HG03045 (cell line): Measurements from ENCODE around the gene ATG14.
"Not testable (repeated sequence)": the region's sequence is repeated elsewhere in the genome, so short reads cannot be mapped to it uniquely, and the experiment has no call there.

Experiments used
- ATAC-seq: cut with Tn5 transposase; IDR thresholded peaks from one replicate; pipeline ENCODE4 v1.9.1; 2021; ENCODE audit warnings: mild to moderate bottlenecking, moderate library complexity; ENCODE audit not compliant: unreplicated experiment

ATG14 gene

DNA sequence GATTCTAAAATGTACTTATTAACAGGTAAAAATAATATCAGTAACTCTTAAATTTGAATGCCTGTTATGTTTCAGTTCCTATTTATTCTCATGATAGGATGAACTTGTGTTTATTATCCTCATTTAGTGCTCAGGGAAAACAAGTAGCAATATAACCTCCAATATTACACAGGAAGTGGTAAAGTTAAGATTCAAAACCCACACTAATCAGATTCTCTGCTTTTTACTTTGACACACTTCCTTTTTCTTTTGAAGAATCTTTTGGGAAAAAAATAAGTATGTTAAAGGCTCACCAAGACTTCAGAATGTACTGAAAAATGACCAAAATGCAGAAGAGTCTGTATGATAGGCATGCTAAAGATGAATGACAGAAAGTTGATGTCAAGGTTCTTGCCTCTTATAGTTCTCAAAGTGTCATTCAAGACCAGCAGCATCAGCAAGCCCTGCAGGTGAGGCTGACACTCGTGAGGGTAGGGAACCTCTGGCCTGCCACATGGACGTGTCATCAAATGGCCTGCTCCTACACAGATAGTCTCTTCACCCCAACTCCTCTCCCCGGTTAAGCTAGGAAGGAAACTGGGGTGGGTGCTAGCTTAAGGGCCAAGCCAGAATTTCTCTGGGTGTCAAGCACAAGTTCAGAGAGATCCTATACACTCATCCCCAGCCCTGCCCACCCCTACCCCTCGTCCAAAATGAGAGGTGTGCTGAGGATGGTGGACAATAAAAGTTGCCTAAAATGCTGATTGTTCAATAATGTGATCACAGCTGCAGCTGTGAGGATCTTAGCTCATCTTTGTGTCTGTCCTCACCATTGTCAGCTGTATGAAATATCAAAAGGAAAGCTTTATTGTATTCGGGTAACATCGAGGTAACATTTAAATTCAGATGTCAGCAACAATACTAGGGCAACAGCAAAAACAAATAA, 22.5 kb upstream of the ATG14 start:
- ATAC-seq = no peak

DNA sequence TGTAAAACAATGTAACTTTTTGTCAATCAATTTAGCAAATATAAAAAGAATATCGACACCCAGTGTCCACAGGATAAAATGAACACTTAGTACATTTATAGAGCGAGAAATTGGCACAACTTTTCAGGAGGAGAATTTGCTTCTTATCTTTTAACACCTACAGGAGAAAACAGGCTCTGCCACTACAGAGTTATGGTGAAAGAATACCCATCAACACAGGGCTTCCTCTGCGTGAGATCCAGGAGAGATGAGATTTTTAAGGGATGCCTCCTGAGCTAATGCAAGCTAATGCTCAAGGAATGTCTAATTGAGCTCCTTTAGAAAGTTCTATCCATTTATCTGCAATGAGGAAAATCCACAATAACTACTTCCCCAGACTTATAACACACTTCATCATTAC, 21.0 kb upstream of the ATG14 start:
- ATAC-seq = no peak

DNA sequence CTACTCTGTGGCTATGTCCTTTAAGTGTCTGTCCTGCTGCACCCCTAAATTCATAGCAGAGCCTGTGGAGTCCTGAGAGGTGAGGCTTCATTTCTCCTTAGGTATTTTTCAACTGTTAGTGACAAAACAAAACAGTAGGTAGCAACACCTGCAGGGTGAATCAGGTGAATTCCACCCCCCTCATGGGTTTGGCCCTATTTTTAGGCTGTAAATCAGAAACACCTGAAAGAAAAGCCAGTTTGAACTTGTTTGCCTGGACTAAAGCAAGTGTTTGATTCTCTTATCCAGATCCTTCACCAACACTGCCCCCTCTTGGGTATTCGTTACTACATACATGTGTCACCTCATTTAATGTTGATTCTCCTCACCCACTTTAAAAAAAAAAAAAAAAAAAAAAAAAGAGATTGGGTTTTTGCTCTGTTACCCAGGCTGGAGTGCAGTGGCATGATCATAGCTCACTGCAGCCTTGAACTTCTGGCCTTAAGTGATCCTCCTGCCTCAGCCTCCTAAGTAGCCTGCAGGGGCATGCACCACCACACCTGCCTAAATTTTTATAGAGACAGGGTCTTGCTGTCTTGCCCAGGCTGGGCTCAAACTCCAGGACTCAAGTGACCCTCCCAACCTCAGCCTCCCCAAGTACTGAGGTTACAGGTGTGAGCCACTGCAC, 18.5 kb upstream of the ATG14 start:
- ATAC-seq = no peak

DNA sequence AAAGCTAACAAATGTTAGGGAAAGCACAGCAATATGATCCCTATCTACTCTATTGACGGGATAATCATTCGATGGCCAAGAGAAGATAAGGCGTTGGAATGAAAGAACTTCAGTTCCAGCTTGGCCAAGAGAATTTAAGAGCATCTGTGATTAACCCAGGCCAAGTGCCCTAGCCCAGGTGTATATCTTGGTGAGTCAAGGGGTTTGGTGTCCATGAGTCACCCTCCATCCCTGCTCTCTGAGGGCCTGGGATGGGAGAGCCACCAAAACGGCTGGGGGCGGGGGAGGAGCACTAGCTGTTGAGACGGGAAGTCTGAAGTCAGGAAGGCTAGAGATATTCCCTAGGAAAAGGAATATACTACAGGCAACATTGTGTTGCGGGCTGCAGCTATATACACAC, 15.8 kb upstream of the ATG14 start:
- ATAC-seq = no peak

DNA sequence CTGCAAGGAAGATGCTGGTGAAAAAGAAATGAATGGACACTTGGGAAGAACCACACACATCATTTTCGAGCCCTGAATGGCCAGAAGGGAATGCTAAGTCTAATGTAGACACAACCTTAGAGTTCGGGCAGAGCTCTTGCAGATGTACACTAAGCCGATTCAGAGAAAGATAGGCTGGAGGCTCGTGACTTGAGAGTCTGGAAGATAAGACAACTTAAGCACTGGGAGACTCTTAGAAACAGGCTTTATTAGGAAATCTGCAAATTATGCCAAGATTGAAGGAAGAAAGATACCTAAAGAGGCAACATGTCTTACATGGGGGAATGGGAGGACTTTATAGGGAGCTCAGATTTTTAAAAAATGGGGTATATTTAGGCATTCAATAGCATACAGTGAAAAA, 15.3 kb upstream of the ATG14 start:
- no peak for ATAC-seq

DNA sequence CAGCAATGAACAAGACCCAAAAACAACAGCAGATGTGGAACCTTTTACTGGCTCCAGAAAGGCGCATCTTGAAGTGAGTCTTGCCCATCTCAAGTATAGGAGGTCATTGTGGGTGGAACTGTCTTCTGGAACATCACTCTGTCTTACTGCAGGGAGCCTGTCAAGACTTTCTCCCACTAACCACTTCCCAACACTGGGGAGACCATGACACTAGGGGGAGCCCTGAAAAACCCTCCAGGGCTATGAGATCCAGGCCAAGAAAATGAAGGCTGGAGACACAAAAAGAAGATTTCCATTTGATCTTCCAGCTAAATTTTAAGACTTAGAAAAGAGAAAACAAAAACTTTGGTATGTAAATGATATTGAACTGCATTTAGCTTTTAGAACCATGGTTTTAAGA, 13.5 kb upstream of the ATG14 start:
- ATAC-seq = no peak

DNA sequence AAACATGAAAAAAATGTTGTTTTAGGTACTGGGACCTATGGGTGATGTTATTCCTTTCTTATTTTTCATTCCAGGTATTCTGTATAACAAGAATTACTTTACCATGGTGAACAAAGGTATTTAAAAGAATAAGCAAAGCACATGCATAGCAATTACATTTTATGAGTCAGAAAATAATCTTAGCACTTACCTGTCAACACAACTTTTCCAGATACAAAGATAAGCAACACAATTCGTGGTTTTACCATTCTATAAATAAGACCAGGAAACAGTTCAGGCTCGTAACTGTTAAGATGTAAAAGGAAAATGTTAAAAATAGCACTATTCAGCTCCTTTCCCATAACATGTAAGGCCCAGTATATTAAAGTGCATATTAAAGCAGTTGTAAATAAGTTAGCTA, 12.3 kb upstream of the ATG14 start:
- no peak for ATAC-seq

DNA sequence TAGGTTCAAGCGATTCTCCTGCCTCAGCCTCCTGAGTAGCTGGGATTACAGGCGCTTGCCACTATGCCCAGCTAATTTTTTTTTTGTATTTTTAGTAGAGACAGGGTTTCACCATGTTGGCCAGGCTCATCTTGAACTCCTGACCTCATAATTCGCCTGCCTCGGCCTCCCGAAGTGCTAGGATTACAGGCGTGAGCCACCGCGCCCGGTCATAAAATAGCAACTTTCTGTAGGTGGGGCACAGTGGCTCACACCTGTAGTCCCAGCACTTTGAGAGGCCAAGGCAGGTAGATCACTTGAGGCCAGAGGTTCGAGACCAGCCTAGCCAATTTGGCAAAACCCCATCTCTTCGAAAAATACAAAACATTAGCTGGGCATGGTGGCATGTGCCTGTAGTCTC, 10.7 kb upstream of the ATG14 start:
- not testable (repeated sequence) for ATAC-seq

DNA sequence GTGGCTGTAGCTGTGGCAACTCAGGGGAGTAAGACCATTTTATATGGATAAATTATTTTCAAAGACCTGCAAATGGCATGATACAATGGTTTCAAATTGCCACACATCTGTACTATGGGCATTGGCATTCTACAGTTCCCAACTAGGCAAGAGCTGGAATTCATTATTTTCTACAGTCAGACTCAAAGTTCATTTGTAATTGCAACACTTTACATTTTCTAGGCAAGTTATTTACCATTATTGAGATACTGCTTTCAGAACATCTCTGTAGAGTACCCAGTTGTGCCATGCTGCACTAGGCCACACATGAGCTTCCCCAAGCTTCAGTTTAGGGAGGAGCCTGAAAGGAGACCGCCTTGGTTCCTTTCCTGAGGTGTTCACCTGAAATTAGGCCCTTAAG, 8.0 kb upstream of the ATG14 start:
- ATAC-seq = no peak

DNA sequence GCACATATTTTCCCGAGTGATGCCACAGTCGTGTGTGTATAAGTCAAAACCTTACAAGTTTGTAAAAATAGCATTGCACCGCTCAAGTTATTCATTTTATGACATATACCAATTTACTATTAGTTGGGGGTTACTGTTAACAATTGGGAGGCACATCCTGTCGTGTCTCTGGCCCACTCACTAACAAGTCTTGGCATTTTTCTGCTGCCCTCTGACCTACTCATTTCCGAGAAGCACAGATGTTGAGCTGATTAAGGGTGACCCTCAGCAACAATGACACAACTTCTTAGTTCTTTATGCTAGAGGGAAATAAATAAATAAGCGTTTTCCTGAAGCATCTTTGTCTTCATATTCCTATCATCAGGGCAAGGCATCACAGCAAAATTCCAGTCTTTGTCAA, 6.8 kb upstream of the ATG14 start:
- ATAC-seq = no peak

DNA sequence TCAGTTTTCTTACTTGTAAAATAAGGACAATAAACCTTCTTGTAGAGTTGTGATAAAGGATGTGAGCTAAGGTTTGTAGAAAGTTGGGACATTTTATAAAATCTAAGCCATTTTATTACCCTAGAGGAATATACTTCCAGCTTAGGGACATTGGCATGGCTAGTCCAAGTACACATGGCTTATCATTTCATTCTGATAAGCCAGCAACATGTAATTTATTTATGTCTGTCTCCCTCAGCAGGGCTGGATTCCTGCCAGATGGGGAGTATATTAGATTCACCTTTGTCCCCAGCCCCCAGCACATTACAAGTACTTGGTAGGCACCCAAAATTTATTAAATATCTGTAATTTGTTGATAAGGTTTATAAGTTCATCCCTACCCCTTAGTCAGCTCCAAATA, 6.3 kb upstream of the ATG14 start:
- ATAC-seq = no peak

DNA sequence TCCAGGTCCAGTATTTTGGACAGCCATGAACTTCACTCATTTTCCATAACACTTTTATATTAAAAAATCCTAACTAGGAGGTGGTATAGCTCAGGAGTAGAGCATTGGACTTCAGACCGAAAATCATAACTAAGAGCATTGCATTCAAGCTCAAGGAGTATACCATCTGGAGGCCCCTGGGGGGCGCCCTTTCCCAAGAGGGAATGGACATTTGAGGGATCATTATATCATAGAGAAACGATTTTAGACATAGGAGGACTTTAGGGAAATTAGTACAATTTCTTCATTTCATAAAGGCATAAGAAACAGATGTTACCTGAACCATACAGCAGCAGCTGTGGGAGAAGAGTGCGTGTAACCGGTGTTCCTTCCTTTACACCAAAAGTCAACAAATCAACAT, 5.2 kb upstream of the ATG14 start:
- ATAC-seq = no peak

DNA sequence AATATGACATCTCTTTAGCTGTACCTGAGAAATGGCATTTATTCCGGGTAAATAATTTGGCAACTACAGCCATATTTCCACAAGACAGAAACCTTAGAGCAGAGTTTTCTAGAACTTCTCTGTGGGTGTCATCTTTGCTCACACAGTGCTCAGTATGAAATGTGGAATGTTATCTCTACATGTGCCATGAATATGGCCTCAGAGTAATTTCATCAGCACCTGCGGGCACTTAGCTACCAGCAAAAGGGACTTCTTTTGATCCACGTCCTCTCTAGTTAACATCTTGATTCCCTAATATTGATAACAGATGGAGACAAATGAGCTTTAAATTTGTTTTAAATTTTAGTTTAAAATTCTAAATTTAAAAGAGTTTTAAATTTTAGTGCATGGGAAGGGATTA, 2.9 kb upstream of the ATG14 start:
- ATAC-seq = no peak

DNA sequence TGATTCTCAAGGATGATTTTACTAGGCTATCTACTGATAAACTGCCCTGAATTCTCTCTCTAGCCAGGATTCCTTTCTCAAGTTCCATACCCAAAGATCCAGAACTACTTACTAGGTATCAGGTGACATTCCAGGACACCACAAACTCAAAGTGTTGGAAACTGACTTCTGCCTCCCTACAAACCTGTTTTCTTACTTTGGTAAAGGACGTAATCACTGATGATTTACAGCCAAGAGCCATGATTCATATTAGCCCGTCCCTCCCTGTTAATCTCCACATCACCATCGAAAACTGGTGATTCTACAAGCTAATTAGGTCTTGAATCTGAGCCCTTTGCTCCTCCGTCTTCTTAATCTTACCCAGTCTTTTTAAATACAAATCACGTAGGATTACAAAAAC, 1.0 kb upstream of the ATG14 start:
- no peak for ATAC-seq

DNA sequence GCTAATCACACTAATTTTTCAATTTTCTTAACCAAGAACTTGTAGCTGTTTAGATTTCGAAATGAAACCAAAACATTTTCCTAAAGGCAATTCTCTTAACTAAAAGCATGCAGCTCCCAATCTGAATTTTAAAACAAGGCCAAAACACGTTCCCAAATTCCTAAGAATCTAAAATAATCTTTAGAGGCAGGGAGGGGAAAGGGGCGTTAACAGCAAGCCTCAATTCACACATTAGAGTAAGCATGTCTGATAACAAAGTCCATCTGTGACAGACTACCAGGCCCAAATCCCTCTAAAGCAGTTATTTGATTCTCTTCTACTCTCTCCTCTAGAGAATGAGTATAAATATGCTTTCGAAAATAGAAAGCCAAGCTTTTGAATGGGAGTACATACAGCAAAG, 754 bp downstream of the ATG14 start:
- no peak for ATAC-seq

DNA sequence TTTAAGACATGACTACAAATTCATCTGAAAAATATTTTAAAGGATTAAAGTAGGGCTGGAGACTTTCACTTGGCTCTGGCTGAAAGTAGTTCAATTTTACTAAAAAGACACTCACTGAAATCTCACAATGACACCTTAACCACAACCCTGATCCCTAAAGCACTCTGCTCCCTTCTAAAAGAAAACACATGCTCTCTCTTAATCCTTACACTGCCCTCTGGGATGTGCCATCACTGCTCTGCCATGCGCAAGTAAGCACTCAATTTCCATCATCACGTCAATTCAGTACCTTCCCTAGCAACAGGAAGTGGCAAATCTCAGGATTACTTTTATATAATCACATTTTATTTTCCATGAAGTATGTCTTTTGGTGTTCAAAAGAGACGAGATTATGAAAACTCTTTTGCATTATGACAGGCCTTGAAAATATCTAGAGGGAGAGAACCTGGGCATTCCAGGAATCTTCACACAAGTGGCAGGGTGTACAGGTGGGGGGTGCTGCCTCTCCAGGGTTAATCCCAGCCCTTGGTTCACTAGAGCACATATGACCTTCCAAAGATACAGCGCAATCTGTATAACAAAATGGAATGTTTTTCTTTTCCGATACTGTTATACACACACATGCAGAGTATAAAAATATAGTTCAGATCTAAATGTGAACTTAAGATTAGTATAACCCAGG, 7.3 kb downstream of the ATG14 start:
- ATAC-seq = no peak

DNA sequence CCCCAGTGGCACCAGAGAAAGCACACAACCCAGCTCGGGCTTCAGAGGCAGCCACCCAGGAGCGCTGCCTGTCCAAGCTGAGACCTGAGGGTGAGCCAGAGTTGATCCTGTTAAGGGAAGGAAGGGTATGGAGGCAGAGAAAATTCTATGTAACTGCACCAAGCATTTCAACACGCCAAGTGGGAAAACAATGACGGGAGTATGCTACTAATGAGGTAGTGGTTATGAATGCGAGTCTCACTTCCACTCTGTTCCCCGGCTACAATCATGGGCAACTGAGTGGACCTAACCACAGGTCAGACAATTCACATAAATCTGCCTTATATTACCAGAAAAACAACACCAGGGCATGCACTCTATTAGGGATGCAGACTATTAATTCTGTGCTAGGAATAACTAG, 9.9 kb downstream of the ATG14 start:
- no peak for ATAC-seq

DNA sequence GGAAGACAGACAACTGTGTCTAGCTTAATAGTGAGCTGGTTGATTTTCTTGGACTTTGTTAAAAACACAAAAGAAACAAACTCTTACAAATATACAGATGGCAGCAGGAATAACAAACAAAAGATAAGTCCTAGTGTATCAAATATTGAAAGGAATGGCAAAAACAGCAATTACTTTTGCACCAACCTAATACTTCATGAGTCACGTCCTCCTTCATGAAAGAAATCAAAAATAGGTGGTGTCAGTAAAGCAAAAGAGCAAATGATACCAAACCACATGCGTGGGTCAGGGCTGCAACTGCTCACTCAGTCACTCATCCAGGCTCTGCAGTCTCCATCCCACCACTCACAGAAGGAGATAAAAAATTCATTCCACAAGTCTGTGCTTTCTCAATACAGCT, 11.8 kb downstream of the ATG14 start:
- no peak for ATAC-seq

DNA sequence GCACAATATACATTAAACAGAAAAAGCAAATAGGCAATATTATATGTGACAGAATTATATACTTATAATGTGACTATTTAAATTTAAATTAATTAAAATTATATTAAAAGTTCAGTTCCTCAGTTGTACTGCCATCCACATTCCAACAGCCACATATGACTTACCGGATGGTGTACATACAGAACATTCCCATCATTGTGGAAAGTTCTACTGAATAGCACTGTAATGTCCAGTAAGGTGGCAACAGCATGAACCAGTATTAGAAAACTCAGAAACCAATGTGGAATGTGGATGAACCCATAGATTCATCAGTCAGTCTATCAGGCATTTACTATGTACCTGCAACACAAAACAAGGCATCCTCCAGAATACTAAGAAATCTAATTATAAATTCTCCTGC, 12.4 kb downstream of the ATG14 start:
- ATAC-seq = no peak

DNA sequence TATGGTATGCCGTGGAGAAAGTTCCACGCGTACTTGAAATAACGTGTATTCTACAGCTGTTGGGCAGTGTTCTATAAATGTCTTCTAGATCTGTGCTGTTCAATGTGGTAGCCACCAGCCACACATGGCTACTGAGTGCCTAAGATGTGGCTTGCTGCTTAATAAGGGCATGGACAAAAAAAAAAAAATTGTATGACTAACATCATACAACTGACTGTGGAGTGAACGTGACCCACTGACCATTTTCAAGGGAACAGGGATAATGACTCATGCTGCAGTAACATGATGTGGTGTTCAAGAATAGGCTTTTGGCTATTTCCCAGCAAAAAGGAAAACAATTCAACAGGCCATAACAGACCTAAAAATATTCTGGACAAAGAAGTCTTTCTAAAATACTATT, 13.0 kb downstream of the ATG14 start:
- ATAC-seq = no peak

DNA sequence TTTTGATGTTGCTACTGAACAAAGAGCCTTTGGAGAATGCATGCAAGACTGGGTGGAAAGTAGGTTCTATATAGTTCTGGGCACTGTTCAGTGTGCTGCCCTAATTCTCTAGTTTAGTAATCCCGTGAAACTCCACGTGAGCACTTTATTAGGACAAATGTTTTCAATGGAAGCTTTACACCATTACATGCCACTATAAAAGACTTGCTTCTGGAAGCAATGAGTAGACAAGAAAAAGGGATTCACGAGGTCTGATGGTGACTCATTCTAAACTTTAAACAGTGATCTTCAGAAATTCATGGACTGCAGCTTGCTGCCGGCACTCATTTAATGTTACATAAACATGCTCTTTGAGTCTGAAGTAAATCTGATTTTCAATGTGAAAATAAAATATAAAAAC, 22.3 kb downstream of the ATG14 start:
- ATAC-seq = no peak

DNA sequence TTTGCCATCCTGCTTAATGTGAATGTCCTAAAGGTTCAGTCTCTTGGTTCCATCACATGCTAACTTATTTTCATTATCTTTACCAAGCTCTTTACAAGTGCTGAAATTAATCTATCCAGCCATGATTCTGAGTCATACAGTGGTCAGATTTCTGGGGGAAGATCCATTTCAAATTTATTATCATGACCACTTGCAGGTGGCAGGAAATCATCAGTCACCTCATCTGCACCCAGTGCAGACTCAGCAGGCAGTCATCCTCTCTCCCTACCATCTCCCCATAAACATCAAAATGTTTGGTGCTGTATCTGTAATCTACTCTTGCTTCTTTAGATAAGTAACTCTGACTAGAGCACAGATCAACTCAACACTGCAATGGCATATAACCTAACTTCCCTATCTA, 23.5 kb downstream of the ATG14 start:
- ATAC-seq = no peak
